ENCODE results near the gene ADAMTS15. TPM values are rescaled to one million over a fixed set of nuclear protein-coding genes. Genes with fewer than 3 reads are reported as not detected.

ADAMTS15 gene
- total RNA-seq, 2 donors from 2014 or later: 10.8 to 14.1 TPM

DNA sequence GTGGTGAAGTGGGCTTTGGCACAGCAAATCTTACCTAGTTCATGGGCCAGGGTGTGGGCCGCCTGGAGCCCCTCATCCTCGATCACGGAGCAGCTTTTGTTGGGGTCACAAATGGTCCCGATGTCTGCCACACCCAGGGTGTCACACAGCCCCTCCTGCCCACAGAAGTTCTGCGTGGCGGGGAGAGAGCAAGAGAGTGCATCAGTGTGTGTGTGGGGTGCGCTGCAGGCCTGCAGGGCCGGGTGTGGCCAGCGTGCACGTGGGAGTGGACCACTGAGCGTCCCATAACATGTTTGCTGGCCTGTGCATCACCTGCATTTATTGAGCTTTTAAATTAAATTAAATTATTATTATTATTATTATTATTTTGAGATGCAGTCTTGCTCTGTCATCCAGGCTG lies 31.5 kb upstream of the ADAMTS15 start:
- no peak overlapping the region for H3K27ac ChIP-seq
- no peaks in the 10 kb centered on the region for H3K27me3 ChIP-seq (replicated peaks; ENCODE audit: insufficient read depth)
- TF ChIP-seq, protein P1, sequence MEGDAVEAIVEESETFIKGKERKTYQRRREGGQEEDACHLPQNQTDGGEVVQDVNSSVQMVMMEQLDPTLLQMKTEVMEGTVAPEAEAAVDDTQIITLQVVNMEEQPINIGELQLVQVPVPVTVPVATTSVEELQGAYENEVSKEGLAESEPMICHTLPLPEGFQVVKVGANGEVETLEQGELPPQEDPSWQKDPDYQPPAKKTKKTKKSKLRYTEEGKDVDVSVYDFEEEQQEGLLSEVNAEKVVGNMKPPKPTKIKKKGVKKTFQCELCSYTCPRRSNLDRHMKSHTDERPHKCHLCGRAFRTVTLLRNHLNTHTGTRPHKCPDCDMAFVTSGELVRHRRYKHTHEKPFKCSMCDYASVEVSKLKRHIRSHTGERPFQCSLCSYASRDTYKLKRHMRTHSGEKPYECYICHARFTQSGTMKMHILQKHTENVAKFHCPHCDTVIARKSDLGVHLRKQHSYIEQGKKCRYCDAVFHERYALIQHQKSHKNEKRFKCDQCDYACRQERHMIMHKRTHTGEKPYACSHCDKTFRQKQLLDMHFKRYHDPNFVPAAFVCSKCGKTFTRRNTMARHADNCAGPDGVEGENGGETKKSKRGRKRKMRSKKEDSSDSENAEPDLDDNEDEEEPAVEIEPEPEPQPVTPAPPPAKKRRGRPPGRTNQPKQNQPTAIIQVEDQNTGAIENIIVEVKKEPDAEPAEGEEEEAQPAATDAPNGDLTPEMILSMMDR (IDR thresholded peaks at IDR 0.05): no peak
- no peaks in the 10 kb centered on the region for H3K9me3 ChIP-seq
- no peaks in the 10 kb centered on the region for H3K36me3 ChIP-seq
- ATAC-seq (ENCODE audit: insufficient number of reproducible peaks, low FRiP score, low read depth) (no peak), DNase-seq (ENCODE audit: low spot score) (no peak)
- no peak overlapping the region for H3K4me3 ChIP-seq
- H3K4me1 ChIP-seq (ENCODE audit: control insufficient read depth in 1 of 2, low read depth in 2 of 2): peaks cover 10 to 29% of the 10 kb centered on the region in 2 donors

DNA sequence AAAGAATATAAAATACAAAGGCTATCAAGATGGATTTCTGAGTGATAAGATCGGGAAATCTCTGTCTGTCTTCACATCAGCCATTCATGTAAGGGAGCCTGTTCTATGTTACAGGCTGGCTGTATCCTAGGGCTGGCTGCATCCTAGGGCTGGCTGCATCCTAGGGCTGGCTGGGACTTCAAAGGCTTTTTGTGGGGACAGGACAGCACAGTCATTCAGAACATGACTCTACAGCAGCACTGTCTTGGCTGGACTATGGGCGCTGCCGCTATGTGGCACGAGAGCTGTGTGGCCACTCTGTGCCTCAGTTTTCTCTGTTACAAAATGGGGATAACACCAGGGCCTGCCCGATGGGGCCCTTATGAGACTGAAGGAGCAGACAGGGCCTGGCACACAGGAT lies 30.2 kb upstream of the ADAMTS15 start:
- TF ChIP-seq, protein P1 (IDR thresholded peaks at IDR 0.05): no peak
- H3K27ac ChIP-seq: peak overlapping the region; percentile 15 to 22
- H3K9me3 ChIP-seq: no peaks in the 10 kb centered on the region
- no peak overlapping the region for H3K4me3 ChIP-seq
- ATAC-seq (ENCODE audit: insufficient number of reproducible peaks, low FRiP score, low read depth) (no peak), DNase-seq (ENCODE audit: low spot score) (no peak)
- peaks cover 8 to 24% of the 10 kb centered on the region in 2 donors for H3K4me1 ChIP-seq (ENCODE audit: control insufficient read depth in 1 of 2, low read depth in 2 of 2)
- no peaks in the 10 kb centered on the region for H3K36me3 ChIP-seq
- no peaks in the 10 kb centered on the region for H3K27me3 ChIP-seq (replicated peaks; ENCODE audit: insufficient read depth)

DNA sequence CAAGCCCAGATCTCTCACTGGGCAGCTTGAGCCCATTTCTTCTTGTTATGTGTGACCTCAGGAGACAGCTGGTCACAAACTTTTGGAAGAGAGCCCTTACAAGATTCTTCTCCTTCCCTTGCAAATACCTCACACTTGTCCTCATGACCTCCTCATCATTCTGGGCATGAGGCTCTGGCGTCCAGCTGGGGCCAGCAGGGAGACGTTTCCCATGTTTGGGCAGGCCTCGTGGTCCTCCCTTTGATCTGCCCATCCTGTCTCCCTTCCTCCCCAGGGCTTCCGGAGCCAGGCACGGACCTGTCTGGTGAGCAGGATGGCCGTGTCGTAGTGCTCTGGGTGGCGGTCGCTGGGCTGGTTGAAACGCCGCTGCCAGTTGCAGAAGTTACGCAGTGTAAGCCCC lies 29.7 kb upstream of the ADAMTS15 start:
- Histone ChIP-seq H3K9me3 (no peaks in the 10 kb centered on the region), H3K4me3 (no peak overlapping the region), H3K27ac (peak overlapping the region; percentile 15 to 22), H3K36me3 (no peaks in the 10 kb centered on the region), H3K4me1 (ENCODE audit: control insufficient read depth in 1 of 2, low read depth in 2 of 2) (peaks cover 5 to 20% of the 10 kb centered on the region in 2 donors), H3K27me3 (replicated peaks; ENCODE audit: insufficient read depth) (no peaks in the 10 kb centered on the region)
- TF ChIP-seq, protein P1 (IDR thresholded peaks at IDR 0.05): no peak
- no peak for DNase-seq (ENCODE audit: low spot score)
- no peak for ATAC-seq (ENCODE audit: insufficient number of reproducible peaks, low FRiP score, low read depth)

DNA sequence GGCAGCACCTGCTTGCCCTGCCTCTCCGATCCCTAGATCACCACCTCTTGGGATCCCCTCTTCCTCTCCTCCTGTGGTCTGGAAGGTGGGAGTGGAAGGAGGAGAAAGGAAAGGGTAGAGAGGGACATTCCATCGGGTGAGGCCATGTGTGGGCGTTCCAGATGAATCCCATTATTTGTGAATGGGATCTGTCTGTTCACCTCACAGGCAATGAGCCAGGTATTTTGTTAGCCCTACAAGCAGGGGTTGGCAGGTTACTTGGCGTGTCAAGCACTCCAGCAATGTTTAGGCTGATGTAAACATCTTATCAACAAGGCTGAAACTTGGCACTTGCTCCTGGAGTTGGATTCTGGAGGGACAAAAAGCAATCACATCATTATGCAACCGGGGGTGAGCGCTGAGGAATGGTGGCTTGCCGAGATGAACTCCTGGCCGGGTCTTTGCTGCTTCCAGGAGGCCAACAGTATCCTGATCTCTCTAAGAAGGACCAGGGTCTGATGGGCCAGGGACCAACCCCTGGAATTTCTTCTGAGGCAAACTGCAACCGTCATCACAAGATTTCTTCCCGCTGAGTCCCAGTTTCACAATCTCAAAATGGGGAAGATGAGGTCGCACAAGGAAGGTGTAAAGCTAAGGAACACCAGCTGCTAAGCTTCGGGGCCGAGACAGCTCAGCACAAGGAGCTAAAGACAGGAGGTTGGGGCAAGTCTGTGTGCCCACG lies 27.8 kb upstream of the ADAMTS15 start:
- Histone ChIP-seq H3K4me3 (no peak overlapping the region), H3K27ac (peak overlapping the region; percentile 11 to 34), H3K9me3 (no peaks in the 10 kb centered on the region), H3K27me3 (replicated peaks; ENCODE audit: insufficient read depth) (no peaks in the 10 kb centered on the region), H3K36me3 (no peaks in the 10 kb centered on the region), H3K4me1 (ENCODE audit: control insufficient read depth in 1 of 2, low read depth in 2 of 2) (peaks cover 0 to 10% of the 10 kb centered on the region in 2 donors)
- TF ChIP-seq, protein P1 (IDR thresholded peaks at IDR 0.05): no peak
- DNase-seq (ENCODE audit: low spot score) (no peak), ATAC-seq (ENCODE audit: insufficient number of reproducible peaks, low FRiP score, low read depth) (no peak)

DNA sequence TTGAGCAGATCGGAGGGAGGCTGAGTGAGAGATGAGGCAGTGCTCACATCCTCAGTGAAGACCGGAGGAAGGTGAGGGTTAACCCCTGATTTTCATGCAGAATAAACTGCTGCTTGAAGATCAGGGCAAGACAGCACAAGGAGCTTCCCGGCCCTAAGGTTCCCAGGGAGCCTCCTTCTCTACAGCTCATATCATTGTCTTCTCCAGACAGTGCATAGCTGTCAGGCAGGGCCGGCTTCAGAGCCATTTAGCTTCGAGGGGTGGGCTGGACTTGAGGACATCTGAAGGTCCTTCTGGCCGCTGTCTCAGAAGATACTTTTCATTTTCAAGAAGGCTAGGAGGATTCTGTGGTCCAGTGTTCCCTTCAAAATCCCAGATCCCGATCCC lies 27.3 kb upstream of the ADAMTS15 start:
- Histone ChIP-seq H3K4me1 (ENCODE audit: control insufficient read depth in 1 of 2, low read depth in 2 of 2) (peaks cover 0 to 14% of the 10 kb centered on the region in 2 donors), H3K36me3 (no peaks in the 10 kb centered on the region), H3K27me3 (replicated peaks; ENCODE audit: insufficient read depth) (no peaks in the 10 kb centered on the region), H3K27ac (peak overlapping the region in 1 of 2 donors; percentile 11), H3K9me3 (no peaks in the 10 kb centered on the region), H3K4me3 (no peak overlapping the region)
- ATAC-seq (ENCODE audit: insufficient number of reproducible peaks, low FRiP score, low read depth) (no peak), DNase-seq (ENCODE audit: low spot score) (no peak)
- TF ChIP-seq, protein P1 (IDR thresholded peaks at IDR 0.05): no peak

All from thoracic aorta (tissue), 2 donors.